Stomach (tissue), 9 donors: ENCODE data around the gene TTC39B. TPM values are rescaled to one million over a fixed set of nuclear protein-coding genes. Genes with fewer than 3 reads are reported as not detected.
A peak's percentile ranks its signal among the peaks of the same experiment; 100 is the strongest.

ENCODE experiments used
- DNase-seq, 2 donors: peaks; one replicate each; pipeline versions ENCODE4 v3.0.0 to v3.0.0-alpha.2; 2013 to 2019
- H3K27ac ChIP-seq, 5 donors: fragments of 200-600 bp in 4 of 5; sonication (generic) in 4 of 5; one replicate each; pipeline ENCODE4 v1.5.1; 2013 to 2019; ENCODE audit warnings: mild to moderate bottlenecking in 1 of 5, moderate library complexity in 1 of 5
- H3K27me3 ChIP-seq, 3 donors: fragments of 200-600 bp; sonication (generic); one replicate each; pipeline ENCODE4 v1.5.1; 2017 to 2019; ENCODE audit warnings: mixed run types in 1 of 3
- H3K36me3 ChIP-seq, 4 donors: fragments of 200-600 bp; sonication (generic); 1 replicate in 3 of 4; 2 replicates in 1 of 4; pipeline ENCODE4 v1.5.1; 2016 to 2019
- H3K4me1 ChIP-seq, 4 donors: fragments of 200-600 bp; sonication (generic); one replicate each; pipeline ENCODE4 v1.5.1; 2016 to 2019
- H3K4me3 ChIP-seq, 4 donors: fragments of 200-600 bp; sonication (generic) in 3 of 4; one replicate each; pipeline ENCODE4 v1.5.1; 2016 to 2019; ENCODE audit warnings: mild to moderate bottlenecking in 1 of 4
- H3K9me3 ChIP-seq, 4 donors: fragments of 200-600 bp; sonication (generic); one replicate each; pipeline ENCODE4 v1.5.1; 2016 to 2019
- EP300 ChIP-seq: sonication (generic); formaldehyde crosslinking; IDR thresholded peaks from one replicate; pipeline ENCODE4 v1.6.1; 2017; ENCODE audit warnings: antibody characterized with exemption
- POLR2A ChIP-seq, 4 donors: fragments of 450-650 bp; IDR thresholded peaks; one replicate each; pipeline ENCODE4 v1.6.1; 2016; ENCODE audit warnings: antibody characterized with exemption in 4 of 4, control low read depth in 2 of 4, mild to moderate bottlenecking in 1 of 4, moderate library complexity in 1 of 4
- POLR2AphosphoS5 ChIP-seq, 3 donors: sonication (generic); formaldehyde crosslinking; IDR thresholded peaks; one replicate each; pipeline ENCODE4 v1.6.1; 2016; ENCODE audit warnings: antibody characterized with exemption in 3 of 3
- WGBS, 5 donors: extraction: QIAGEN DNeasy Blood & Tissue Kit in 3 of 5; methylation state at CpG; one replicate each; pipeline versions ENCODE4 v1.1.5 to v1.1.7; 2013 to 2018; 5-methylcytosine and 5-hydroxymethylcytosine counted together
- intact Hi-C: fragments of 100-400 bp; cut with DNase I; formaldehyde crosslinking; loops from one replicate; pipeline ENCODE4 v1.15.1; 2023; ENCODE audit warnings: low total_unique reads
- polyA plus RNA-seq, 3 donors: library from polyadenylated mRNA; stranded (reverse); fragments of 200-250 nt; gene quantifications; one replicate each; pipeline ENCODE4 v1.2.3, GENCODE V29; 2013
- total RNA-seq, 5 donors: library from RNA; depleted of rRNA; stranded (reverse); fragments of >200 nt; gene quantifications; one replicate each; pipeline versions ENCODE4 v1.1.0 to v1.2.3, GENCODE V29; 2014 to 2016
- TF ChIP-seq, protein P1 (sequence below), 7 experiments: fragments of 450-650 bp in 4 of 7; fragments of 200-600 bp in 3 of 7; sonication (generic) in 3 of 7; IDR thresholded peaks; one replicate each; pipeline ENCODE4 v1.5.1; 2016 to 2019; ENCODE audit warnings: antibody characterized with exemption in 7 of 7, control low read depth in 2 of 7, mild to moderate bottlenecking in 1 of 7
- donor health status: healthy with polysubstance abuse.
- donor health status: Bipolar disorder and iron deficiency.
- donor health status: healthy.

TTC39B gene
- total and polyA plus RNA-seq, 8 donors: 2.0 to 35.4 (median 6.6) TPM

- no peak for TF ChIP-seq EP300
- TF ChIP-seq POLR2A (IDR thresholded peaks at IDR 0.05): no peak
- no peak for TF ChIP-seq POLR2AphosphoS5 (IDR thresholded peaks at IDR 0.05)
- TF ChIP-seq, protein P1, sequence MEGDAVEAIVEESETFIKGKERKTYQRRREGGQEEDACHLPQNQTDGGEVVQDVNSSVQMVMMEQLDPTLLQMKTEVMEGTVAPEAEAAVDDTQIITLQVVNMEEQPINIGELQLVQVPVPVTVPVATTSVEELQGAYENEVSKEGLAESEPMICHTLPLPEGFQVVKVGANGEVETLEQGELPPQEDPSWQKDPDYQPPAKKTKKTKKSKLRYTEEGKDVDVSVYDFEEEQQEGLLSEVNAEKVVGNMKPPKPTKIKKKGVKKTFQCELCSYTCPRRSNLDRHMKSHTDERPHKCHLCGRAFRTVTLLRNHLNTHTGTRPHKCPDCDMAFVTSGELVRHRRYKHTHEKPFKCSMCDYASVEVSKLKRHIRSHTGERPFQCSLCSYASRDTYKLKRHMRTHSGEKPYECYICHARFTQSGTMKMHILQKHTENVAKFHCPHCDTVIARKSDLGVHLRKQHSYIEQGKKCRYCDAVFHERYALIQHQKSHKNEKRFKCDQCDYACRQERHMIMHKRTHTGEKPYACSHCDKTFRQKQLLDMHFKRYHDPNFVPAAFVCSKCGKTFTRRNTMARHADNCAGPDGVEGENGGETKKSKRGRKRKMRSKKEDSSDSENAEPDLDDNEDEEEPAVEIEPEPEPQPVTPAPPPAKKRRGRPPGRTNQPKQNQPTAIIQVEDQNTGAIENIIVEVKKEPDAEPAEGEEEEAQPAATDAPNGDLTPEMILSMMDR (IDR thresholded peaks at IDR 0.05): no peak
- H3K27ac ChIP-seq: no peak overlapping the region
- WGBS, 5 donors: 87 to 92% (median 89%) methylated on average over 5 of the region's 5 CpGs
- no peaks in the 10 kb centered on the region for H3K4me1 ChIP-seq
- intact Hi-C loops: no loop called here
- no peaks in the 10 kb centered on the region for H3K27me3 ChIP-seq
- no peak for DNase-seq
- H3K9me3 ChIP-seq: no peaks in the 10 kb centered on the region
- H3K36me3 ChIP-seq: no peaks in the 10 kb centered on the region
- no peak overlapping the region for H3K4me3 ChIP-seq
Measured at GRCh38 chr9:15127831-15128230, 179.2 kb downstream of the TTC39B start.

GRCh38 chr9:15121630-15122029, 185.4 kb downstream of the TTC39B start:
- DNase-seq: no peak
- intact Hi-C loops: no loop called here
- Histone ChIP-seq H3K4me1 (no peaks in the 10 kb centered on the region), H3K36me3 (no peaks in the 10 kb centered on the region), H3K27ac (no peak overlapping the region), H3K9me3 (no peaks in the 10 kb centered on the region), H3K4me3 (no peak overlapping the region), H3K27me3 (peaks cover 0 to 6% (median 0%) of the 10 kb centered on the region in 3 donors)
- TF ChIP-seq, protein P1 (IDR thresholded peaks at IDR 0.05): no peak
- no peak for TF ChIP-seq POLR2AphosphoS5 (IDR thresholded peaks at IDR 0.05)
- TF ChIP-seq EP300: no peak
- WGBS, 5 donors: 35 to 48% (median 41%) methylated on average over 2 of the region's 2 CpGs

GRCh38 chr9:15116130-15116580, 190.9 kb downstream of the TTC39B start:
- Histone ChIP-seq H3K4me3 (peak overlapping the region in 3 of 4 donors; percentile 2 to 18 (median 18)), H3K4me1 (peaks cover 0 to 8% (median 0%) of the 10 kb centered on the region in 4 donors), H3K27me3 (peaks cover 0 to 6% (median 0%) of the 10 kb centered on the region in 3 donors), H3K27ac (peak overlapping the region in 1 of 5 donors; percentile 42), H3K9me3 (no peaks in the 10 kb centered on the region), H3K36me3 (no peaks in the 10 kb centered on the region)
- WGBS, 5 donors: 31 to 43% (median 36%) methylated on average over 7 of the region's 7 CpGs
- peak in 1 of 2 donors; percentile 44 for DNase-seq
- intact Hi-C loops: no loop called here
- TF ChIP-seq EP300 (no peak), POLR2AphosphoS5 (IDR thresholded peaks at IDR 0.05) (no peak), POLR2A (IDR thresholded peaks at IDR 0.05) (no peak)
- TF ChIP-seq, protein P1 (IDR thresholded peaks at IDR 0.05): no peak

GRCh38 chr9:15115702-15116101, 191.3 kb downstream of the TTC39B start:
- no peaks in the 10 kb centered on the region for H3K9me3 ChIP-seq
- peak overlapping the region in 2 of 4 donors; percentile 18 for H3K4me3 ChIP-seq
- intact Hi-C loops: no loop called here
- H3K36me3 ChIP-seq: no peaks in the 10 kb centered on the region
- 49 to 69% (median 56%) methylated on average over 5 of the region's 5 CpGs for WGBS, 5 donors
- peak overlapping the region in 1 of 5 donors; percentile 42 for H3K27ac ChIP-seq
- peaks cover 0 to 8% (median 0%) of the 10 kb centered on the region in 4 donors for H3K4me1 ChIP-seq
- no peak for DNase-seq
- H3K27me3 ChIP-seq: peaks cover 0 to 6% (median 0%) of the 10 kb centered on the region in 3 donors
- TF ChIP-seq EP300 (no peak), POLR2AphosphoS5 (IDR thresholded peaks at IDR 0.05) (no peak), POLR2A (IDR thresholded peaks at IDR 0.05) (no peak)
- TF ChIP-seq, protein P1 (IDR thresholded peaks at IDR 0.05): no peak
